HEK293 (cell line): ENCODE data around the gene SH3BP1.

Experiments
- AEBP2 ChIP-seq: fragments of 450-650 bp; formaldehyde crosslinking; IDR thresholded peaks from 2 replicates; pipeline ENCODE4 v1.5.1; 2016; ENCODE audit warnings: missing biosample characterization, missing genetic modification characterization, borderline replicate concordance
- GLI4 ChIP-seq: fragments of 450-650 bp; formaldehyde crosslinking; IDR thresholded peaks from 2 replicates; pipeline ENCODE4 v1.5.1; 2016; ENCODE audit warnings: missing biosample characterization, missing genetic modification characterization
- KLF10 ChIP-seq: fragments of 450-650 bp; IDR thresholded peaks from 2 replicates; pipeline ENCODE4 v1.5.1; 2018; ENCODE audit warnings: missing biosample characterization, mild to moderate bottlenecking, missing genetic modification characterization
- ZBTB10 ChIP-seq: fragments of 450-650 bp; formaldehyde crosslinking; IDR thresholded peaks from 2 replicates; pipeline ENCODE4 v1.5.1; 2016; ENCODE audit warnings: missing biosample characterization, missing genetic modification characterization
- ZFP69B ChIP-seq: fragments of 450-650 bp; formaldehyde crosslinking; IDR thresholded peaks from 2 replicates; pipeline ENCODE4 v1.5.1; 2016; ENCODE audit warnings: missing biosample characterization, missing genetic modification characterization
- ZNF16 ChIP-seq: fragments of 450-650 bp; formaldehyde crosslinking; IDR thresholded peaks from 2 replicates; pipeline ENCODE4 v1.5.1; 2016; ENCODE audit warnings: low read depth, missing biosample characterization, missing genetic modification characterization
- ZNF175 ChIP-seq: fragments of 450-650 bp; formaldehyde crosslinking; IDR thresholded peaks from 2 replicates; pipeline ENCODE4 v1.5.1; 2016; ENCODE audit warnings: missing biosample characterization, missing genetic modification characterization
- ZNF335 ChIP-seq: fragments of 450-650 bp; formaldehyde crosslinking; conservative IDR thresholded peaks from 2 replicates; pipeline ENCODE4 v1.5.1; 2016; ENCODE audit warnings: missing biosample characterization, missing genetic modification characterization
- ZNF362 ChIP-seq: fragments of 450-650 bp; formaldehyde crosslinking; IDR thresholded peaks from 2 replicates; pipeline ENCODE4 v1.5.1; 2016; ENCODE audit warnings: missing biosample characterization, missing genetic modification characterization
- ZNF416 ChIP-seq: fragments of 450-650 bp; formaldehyde crosslinking; IDR thresholded peaks from 2 replicates; pipeline ENCODE4 v1.5.1; 2016; ENCODE audit warnings: missing biosample characterization, missing genetic modification characterization
- ZNF548 ChIP-seq: fragments of 450-650 bp; formaldehyde crosslinking; IDR thresholded peaks from 2 replicates; pipeline ENCODE4 v1.5.1; 2016; ENCODE audit warnings: missing biosample characterization, missing genetic modification characterization
- ZNF785 ChIP-seq: fragments of 450-650 bp; formaldehyde crosslinking; IDR thresholded peaks from 2 replicates; pipeline ENCODE4 v1.5.1; 2016; ENCODE audit warnings: missing biosample characterization, missing genetic modification characterization
- TF ChIP-seq, protein P1 (sequence below): fragments of 450-650 bp; formaldehyde crosslinking; IDR thresholded peaks from 2 replicates; pipeline ENCODE4 v1.5.1; 2017; ENCODE audit warnings: missing biosample characterization, missing genetic modification characterization
- TF ChIP-seq, protein P2 (sequence below): fragments of 450-650 bp; IDR thresholded peaks from 2 replicates; pipeline ENCODE4 v1.5.1; 2018; ENCODE audit warnings: missing biosample characterization, mild to moderate bottlenecking, missing genetic modification characterization
- TF ChIP-seq, protein P3 (sequence below): fragments of 450-650 bp; formaldehyde crosslinking; IDR thresholded peaks from 2 replicates; pipeline ENCODE4 v1.5.1; 2016; ENCODE audit warnings: missing biosample characterization, missing genetic modification characterization

SH3BP1 gene

DNA sequence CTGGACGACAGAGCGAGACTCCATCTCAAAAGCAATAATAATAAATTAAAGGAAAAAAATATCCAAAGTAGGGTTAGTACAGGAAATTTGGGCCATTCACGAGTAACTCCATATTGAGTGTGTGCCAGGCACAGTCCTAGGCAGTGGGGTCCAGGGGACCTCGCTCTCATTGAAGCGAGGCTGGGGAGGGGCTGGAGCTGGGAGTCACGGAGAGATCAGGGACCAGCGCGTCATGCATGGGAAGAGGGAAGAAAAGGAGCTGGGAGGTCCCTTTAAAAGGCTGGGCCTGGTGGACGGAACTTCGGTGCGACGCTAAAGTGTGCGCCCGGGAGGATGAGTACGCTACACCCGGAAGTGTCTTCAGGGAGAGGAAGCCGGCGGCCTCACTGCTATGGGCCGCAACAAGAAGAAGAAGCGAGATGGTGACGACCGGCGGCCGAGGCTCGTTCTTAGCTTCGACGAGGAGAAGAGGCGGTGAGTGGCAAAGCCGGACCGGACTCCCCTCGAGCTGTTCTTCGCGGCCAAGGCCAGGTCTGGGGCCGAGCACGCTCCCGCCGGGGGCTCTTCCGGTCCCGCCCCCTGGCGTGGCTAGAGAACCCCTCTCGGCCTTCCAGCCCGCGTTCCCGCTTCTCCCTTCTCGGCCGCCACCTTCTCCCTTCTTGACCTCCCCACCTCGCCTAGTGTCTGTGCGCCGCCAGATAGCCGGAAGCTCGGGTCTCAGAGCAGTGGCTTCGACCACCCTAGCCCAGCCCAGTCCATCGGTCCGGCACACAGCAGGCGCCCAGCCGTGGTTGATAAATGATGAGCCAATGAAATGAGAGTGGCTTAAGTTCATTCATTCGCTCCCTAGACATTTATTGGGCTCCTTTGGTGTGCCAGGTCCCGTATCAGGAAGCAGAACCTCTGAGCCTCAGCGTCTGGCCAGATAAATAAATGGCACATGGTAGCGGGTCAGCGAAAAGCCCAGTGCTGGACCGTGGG is 46.8 kb downstream of the SH3BP1 start, which contains the start of gene NOL12 (continued):
- TF ChIP-seq, protein P1, sequence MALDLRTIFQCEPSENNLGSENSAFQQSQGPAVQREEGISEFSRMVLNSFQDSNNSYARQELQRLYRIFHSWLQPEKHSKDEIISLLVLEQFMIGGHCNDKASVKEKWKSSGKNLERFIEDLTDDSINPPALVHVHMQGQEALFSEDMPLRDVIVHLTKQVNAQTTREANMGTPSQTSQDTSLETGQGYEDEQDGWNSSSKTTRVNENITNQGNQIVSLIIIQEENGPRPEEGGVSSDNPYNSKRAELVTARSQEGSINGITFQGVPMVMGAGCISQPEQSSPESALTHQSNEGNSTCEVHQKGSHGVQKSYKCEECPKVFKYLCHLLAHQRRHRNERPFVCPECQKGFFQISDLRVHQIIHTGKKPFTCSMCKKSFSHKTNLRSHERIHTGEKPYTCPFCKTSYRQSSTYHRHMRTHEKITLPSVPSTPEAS, result peak; percentile 55
- TF ChIP-seq ZNF16 (tag by site-specific recombination) (0 out of 2 replicates have a peak, but pooled peaks have one; percentile 22), ZNF175 (tag by site-specific recombination) (no peak), ZFP69B (tag by site-specific recombination) (peak; percentile 95), ZNF335 (tag by site-specific recombination) (peak; percentile 93), ZNF548 (tag by site-specific recombination) (no peak), KLF10 (tag by site-specific recombination) (peak; percentile 90), GLI4 (tag by site-specific recombination) (peak; percentile 96; the same call in 1 of the 2 replicates), ZBTB10 (tag by site-specific recombination) (peak; percentile 81), ZNF362 (tag by site-specific recombination) (no peak), ZNF416 (tag by site-specific recombination) (no peak), AEBP2 (tag by site-specific recombination) (peak; percentile 45; the same call in 1 of the 2 replicates), ZNF785 (peak; percentile 93; the same call in 1 of the 2 replicates)
- TF ChIP-seq, protein P2, sequence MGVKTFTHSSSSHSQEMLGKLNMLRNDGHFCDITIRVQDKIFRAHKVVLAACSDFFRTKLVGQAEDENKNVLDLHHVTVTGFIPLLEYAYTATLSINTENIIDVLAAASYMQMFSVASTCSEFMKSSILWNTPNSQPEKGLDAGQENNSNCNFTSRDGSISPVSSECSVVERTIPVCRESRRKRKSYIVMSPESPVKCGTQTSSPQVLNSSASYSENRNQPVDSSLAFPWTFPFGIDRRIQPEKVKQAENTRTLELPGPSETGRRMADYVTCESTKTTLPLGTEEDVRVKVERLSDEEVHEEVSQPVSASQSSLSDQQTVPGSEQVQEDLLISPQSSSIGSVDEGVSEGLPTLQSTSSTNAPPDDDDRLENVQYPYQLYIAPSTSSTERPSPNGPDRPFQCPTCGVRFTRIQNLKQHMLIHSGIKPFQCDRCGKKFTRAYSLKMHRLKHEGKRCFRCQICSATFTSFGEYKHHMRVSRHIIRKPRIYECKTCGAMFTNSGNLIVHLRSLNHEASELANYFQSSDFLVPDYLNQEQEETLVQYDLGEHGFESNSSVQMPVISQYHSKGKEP (tag by site-specific recombination), result peak; percentile 38; the same call in 1 of the 2 replicates
- TF ChIP-seq, protein P3, sequence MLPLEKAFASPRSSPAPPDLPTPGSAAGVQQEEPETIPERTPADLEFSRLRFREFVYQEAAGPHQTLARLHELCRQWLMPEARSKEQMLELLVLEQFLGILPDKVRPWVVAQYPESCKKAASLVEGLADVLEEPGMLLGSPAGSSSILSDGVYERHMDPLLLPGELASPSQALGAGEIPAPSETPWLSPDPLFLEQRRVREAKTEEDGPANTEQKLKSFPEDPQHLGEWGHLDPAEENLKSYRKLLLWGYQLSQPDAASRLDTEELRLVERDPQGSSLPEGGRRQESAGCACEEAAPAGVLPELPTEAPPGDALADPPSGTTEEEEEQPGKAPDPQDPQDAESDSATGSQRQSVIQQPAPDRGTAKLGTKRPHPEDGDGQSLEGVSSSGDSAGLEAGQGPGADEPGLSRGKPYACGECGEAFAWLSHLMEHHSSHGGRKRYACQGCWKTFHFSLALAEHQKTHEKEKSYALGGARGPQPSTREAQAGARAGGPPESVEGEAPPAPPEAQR (tag by site-specific recombination), result peak; percentile 72; the same call in 1 of the 2 replicates
- TF ChIP-seq, all 188 proteins: peak for 99
